Fibroblast of skin of right quadriceps (primary cell): ENCODE results near the gene BCL7B.

Experiments used
- DNase-seq: peaks from one replicate; pipeline ENCODE4 v3.0.0-alpha.2; 2013

BCL7B gene

GRCh38 chr7:73487486-73487885 lies 70.0 kb downstream of the BCL7B start:
- DNase-seq: no peak
